Measurements from ENCODE around the gene AK9.

GRCh38 chr6:109579361-109579760 is 111.6 kb downstream of the AK9 start:
- TF ChIP-seq CTCF (IDR thresholded peaks at IDR 0.05) (no peak), POLR2A (IDR thresholded peaks at IDR 0.05) (no peak)
